Measurements from ENCODE around the gene ASB1. TPM values are rescaled to one million over a fixed set of nuclear protein-coding genes. Genes with fewer than 3 reads are reported as not detected.
A peak's percentile ranks its signal among the peaks of the same experiment; 100 is the strongest.

ASB1 gene
- total RNA-seq, 4 donors from 2014 or later = 17.1 to 48.8 (median 22.1) TPM

GRCh38 chr2:238425505-238425978 lies 1.2 kb upstream of the ASB1 start:
- WGBS = 63% methylated on average over 16 of the region's 16 CpGs
- no peaks in the 10 kb centered on the region for H3K9me3 ChIP-seq
- H3K36me3 ChIP-seq = peaks cover 2% of the 10 kb centered on the region
- TF ChIP-seq POLR2A (IDR thresholded peaks at IDR 0.05) (no peak), POLR2AphosphoS5 (IDR thresholded peaks at IDR 0.05) (no peak), CTCF (IDR thresholded peaks at IDR 0.05) (no peak), EP300 (IDR thresholded peaks at IDR 0.05) (no peak)
- no peaks in the 10 kb centered on the region for H3K27me3 ChIP-seq
- no peak for DNase-seq (ENCODE audit: low spot score in 2 of 2)
- peak overlapping the region; percentile 90 for H3K4me3 ChIP-seq
- H3K27ac ChIP-seq = no peak overlapping the region
- H3K4me1 ChIP-seq = peaks cover 41% of the 10 kb centered on the region

- DNase-seq (ENCODE audit: low spot score in 2 of 2) = no peak
- peak overlapping the region; percentile 93 for H3K27ac ChIP-seq
- 9% methylated on average over 15 of the region's 24 CpGs for WGBS
These were observed 654 bp upstream of the ASB1 start for GRCh38 chr2:238425979-238426567.

GRCh38 chr2:238427435-238428162 lies 872 bp downstream of the ASB1 start:
- no peak for TF ChIP-seq CTCF (IDR thresholded peaks at IDR 0.05)
- TF ChIP-seq POLR2AphosphoS5 (IDR thresholded peaks at IDR 0.05) = no peak
- H3K27me3 ChIP-seq = no peaks in the 10 kb centered on the region
- WGBS = 10% methylated on average over 12 of the region's 20 CpGs
- no peaks in the 10 kb centered on the region for H3K9me3 ChIP-seq
- H3K4me3 ChIP-seq = peak overlapping the region; percentile 90
- peaks cover 27% of the 10 kb centered on the region for H3K4me1 ChIP-seq
- peak overlapping the region; percentile 93 for H3K27ac ChIP-seq
- DNase-seq (ENCODE audit: low spot score in 2 of 2) = peak in 1 of 2 donors; percentile 53
- peaks cover 5% of the 10 kb centered on the region for H3K36me3 ChIP-seq

More at GRCh38 chr2:238425979-238426567, 654 bp upstream of the ASB1 start:
- Histone ChIP-seq H3K9me3 (no peaks in the 10 kb centered on the region), H3K4me1 (peaks cover 36% of the 10 kb centered on the region), H3K36me3 (peaks cover 5% of the 10 kb centered on the region), H3K27me3 (no peaks in the 10 kb centered on the region), H3K4me3 (peak overlapping the region; percentile 90)
- no peak for TF ChIP-seq EP300 (IDR thresholded peaks at IDR 0.05)
- TF ChIP-seq POLR2AphosphoS5 (IDR thresholded peaks at IDR 0.05) = no peak
- TF ChIP-seq CTCF (IDR thresholded peaks at IDR 0.05) = no peak
- TF ChIP-seq POLR2A (IDR thresholded peaks at IDR 0.05) = no peak

- Histone ChIP-seq H3K4me3 (no peak overlapping the region), H3K9me3 (no peaks in the 10 kb centered on the region), H3K36me3 (peaks cover 12% of the 10 kb centered on the region), H3K27ac (no peak overlapping the region), H3K27me3 (no peaks in the 10 kb centered on the region), H3K4me1 (peaks cover 27% of the 10 kb centered on the region)
- no peak for TF ChIP-seq POLR2A (IDR thresholded peaks at IDR 0.05)
- TF ChIP-seq CTCF (IDR thresholded peaks at IDR 0.05) = no peak
- TF ChIP-seq POLR2AphosphoS5 (IDR thresholded peaks at IDR 0.05) = no peak
- no peak for TF ChIP-seq EP300 (IDR thresholded peaks at IDR 0.05)
- DNase-seq (ENCODE audit: low spot score in 2 of 2) = no peak
- WGBS = 97% methylated on average over 8 of the region's 8 CpGs
These were observed 2.1 kb downstream of the ASB1 start for GRCh38 chr2:238428866-238429265.

- no peak overlapping the region for H3K4me3 ChIP-seq
- no peak overlapping the region for H3K27ac ChIP-seq
- H3K9me3 ChIP-seq = no peaks in the 10 kb centered on the region
- no peak for DNase-seq (ENCODE audit: low spot score in 2 of 2)
- TF ChIP-seq EP300 (IDR thresholded peaks at IDR 0.05) (no peak), CTCF (IDR thresholded peaks at IDR 0.05) (no peak), POLR2A (IDR thresholded peaks at IDR 0.05) (no peak), POLR2AphosphoS5 (IDR thresholded peaks at IDR 0.05) (no peak)
- H3K4me1 ChIP-seq = peaks cover 33% of the 10 kb centered on the region
- 89% methylated on average over 6 of the region's 6 CpGs for WGBS
- H3K27me3 ChIP-seq = no peaks in the 10 kb centered on the region
- peaks cover 25% of the 10 kb centered on the region for H3K36me3 ChIP-seq
These were observed 4.1 kb downstream of the ASB1 start for GRCh38 chr2:238430781-238431180.

Data from suprapubic skin (tissue), 4 donors.